ENCODE measurements around the gene MED26. TPM values are rescaled to one million over a fixed set of nuclear protein-coding genes. Genes with fewer than 3 reads are reported as not detected.
A peak's percentile ranks its signal among the peaks of the same experiment; 100 is the strongest.

Gene MED26
- total and polyA plus RNA-seq, 2 experiments from 2014 or later: 7.4 to 15.4 TPM

GRCh38 chr19:16586991-16587832 is 40.8 kb downstream of the MED26 start:
- Histone ChIP-seq H3K9me2 (ENCODE audit: insufficient read depth) (no peaks in the 10 kb centered on the region), H2AFZ (no peak overlapping the region), H3K27ac (ENCODE audit: low read depth) (peak overlapping the region; percentile 59; the same call in 1 of the 2 replicates), H3K4me2 (peak overlapping the region; percentile 72), H3K36me3 (ENCODE audit: insufficient read depth) (no peaks in the 10 kb centered on the region), H3K4me1 (ENCODE audit: insufficient read depth) (peaks cover 55% of the 10 kb centered on the region), H3K79me2 (replicated peaks; ENCODE audit: insufficient read depth) (peaks cover 99% of the 10 kb centered on the region), H3K4me3 (no peak overlapping the region), H3F3A (replicated peaks; ENCODE audit: low read depth) (peaks cover 10% of the 10 kb centered on the region; the same call in 1 of the 2 replicates), H4K20me1 (replicated peaks; ENCODE audit: insufficient read depth) (peaks cover 37% of the 10 kb centered on the region), H3K27me3 (ENCODE audit: insufficient read depth) (no peaks in the 10 kb centered on the region)
- peaks cover 3% of the 10 kb centered on the region for H3K27me3 Mint-ChIP-seq (ENCODE audit: insufficient read depth, low read depth, poor library complexity)
- DNase-seq (ENCODE audit: low spot score) (peak; percentile 32), ATAC-seq (peak; percentile 3; the same call in 2 of the 3 replicates)
- TF ChIP-seq POLR2AphosphoS5 (IDR thresholded peaks at IDR 0.05; ENCODE audit: low read depth) (no peak), CTCF (conservative IDR thresholded peaks at IDR 0.05; ENCODE audit: low read depth in 2 of 2) (no peak), JUNB (IDR thresholded peaks at IDR 0.05; ENCODE audit: unreplicated experiment) (no peak), EZH2 (IDR thresholded peaks at IDR 0.05; ENCODE audit: low read depth, unreplicated experiment) (no peak), NANOG (IDR thresholded peaks at IDR 0.05; ENCODE audit: borderline replicate concordance) (no peak), ZNF114 (CRISPR knock-in tag; IDR thresholded peaks at IDR 0.05) (no peak), ZNF331 (CRISPR knock-in tag; IDR thresholded peaks at IDR 0.05; ENCODE audit: low read depth) (no peak), STAT1 (IDR thresholded peaks at IDR 0.05; ENCODE audit: unreplicated experiment) (no peak), REST (IDR thresholded peaks at IDR 0.05; ENCODE audit: unreplicated experiment) (no peak), EZH2phosphoT487 (IDR thresholded peaks at IDR 0.05; ENCODE audit: unreplicated experiment) (no peak), CREB1 (CRISPR knock-in tag; IDR thresholded peaks at IDR 0.05; ENCODE audit: low read depth) (no peak)
- TF ChIP-seq, protein P1, sequence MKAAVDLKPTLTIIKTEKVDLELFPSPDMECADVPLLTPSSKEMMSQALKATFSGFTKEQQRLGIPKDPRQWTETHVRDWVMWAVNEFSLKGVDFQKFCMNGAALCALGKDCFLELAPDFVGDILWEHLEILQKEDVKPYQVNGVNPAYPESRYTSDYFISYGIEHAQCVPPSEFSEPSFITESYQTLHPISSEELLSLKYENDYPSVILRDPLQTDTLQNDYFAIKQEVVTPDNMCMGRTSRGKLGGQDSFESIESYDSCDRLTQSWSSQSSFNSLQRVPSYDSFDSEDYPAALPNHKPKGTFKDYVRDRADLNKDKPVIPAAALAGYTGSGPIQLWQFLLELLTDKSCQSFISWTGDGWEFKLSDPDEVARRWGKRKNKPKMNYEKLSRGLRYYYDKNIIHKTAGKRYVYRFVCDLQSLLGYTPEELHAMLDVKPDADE (IDR thresholded peaks at IDR 0.05): no peak
- TF ChIP-seq, protein P2, sequence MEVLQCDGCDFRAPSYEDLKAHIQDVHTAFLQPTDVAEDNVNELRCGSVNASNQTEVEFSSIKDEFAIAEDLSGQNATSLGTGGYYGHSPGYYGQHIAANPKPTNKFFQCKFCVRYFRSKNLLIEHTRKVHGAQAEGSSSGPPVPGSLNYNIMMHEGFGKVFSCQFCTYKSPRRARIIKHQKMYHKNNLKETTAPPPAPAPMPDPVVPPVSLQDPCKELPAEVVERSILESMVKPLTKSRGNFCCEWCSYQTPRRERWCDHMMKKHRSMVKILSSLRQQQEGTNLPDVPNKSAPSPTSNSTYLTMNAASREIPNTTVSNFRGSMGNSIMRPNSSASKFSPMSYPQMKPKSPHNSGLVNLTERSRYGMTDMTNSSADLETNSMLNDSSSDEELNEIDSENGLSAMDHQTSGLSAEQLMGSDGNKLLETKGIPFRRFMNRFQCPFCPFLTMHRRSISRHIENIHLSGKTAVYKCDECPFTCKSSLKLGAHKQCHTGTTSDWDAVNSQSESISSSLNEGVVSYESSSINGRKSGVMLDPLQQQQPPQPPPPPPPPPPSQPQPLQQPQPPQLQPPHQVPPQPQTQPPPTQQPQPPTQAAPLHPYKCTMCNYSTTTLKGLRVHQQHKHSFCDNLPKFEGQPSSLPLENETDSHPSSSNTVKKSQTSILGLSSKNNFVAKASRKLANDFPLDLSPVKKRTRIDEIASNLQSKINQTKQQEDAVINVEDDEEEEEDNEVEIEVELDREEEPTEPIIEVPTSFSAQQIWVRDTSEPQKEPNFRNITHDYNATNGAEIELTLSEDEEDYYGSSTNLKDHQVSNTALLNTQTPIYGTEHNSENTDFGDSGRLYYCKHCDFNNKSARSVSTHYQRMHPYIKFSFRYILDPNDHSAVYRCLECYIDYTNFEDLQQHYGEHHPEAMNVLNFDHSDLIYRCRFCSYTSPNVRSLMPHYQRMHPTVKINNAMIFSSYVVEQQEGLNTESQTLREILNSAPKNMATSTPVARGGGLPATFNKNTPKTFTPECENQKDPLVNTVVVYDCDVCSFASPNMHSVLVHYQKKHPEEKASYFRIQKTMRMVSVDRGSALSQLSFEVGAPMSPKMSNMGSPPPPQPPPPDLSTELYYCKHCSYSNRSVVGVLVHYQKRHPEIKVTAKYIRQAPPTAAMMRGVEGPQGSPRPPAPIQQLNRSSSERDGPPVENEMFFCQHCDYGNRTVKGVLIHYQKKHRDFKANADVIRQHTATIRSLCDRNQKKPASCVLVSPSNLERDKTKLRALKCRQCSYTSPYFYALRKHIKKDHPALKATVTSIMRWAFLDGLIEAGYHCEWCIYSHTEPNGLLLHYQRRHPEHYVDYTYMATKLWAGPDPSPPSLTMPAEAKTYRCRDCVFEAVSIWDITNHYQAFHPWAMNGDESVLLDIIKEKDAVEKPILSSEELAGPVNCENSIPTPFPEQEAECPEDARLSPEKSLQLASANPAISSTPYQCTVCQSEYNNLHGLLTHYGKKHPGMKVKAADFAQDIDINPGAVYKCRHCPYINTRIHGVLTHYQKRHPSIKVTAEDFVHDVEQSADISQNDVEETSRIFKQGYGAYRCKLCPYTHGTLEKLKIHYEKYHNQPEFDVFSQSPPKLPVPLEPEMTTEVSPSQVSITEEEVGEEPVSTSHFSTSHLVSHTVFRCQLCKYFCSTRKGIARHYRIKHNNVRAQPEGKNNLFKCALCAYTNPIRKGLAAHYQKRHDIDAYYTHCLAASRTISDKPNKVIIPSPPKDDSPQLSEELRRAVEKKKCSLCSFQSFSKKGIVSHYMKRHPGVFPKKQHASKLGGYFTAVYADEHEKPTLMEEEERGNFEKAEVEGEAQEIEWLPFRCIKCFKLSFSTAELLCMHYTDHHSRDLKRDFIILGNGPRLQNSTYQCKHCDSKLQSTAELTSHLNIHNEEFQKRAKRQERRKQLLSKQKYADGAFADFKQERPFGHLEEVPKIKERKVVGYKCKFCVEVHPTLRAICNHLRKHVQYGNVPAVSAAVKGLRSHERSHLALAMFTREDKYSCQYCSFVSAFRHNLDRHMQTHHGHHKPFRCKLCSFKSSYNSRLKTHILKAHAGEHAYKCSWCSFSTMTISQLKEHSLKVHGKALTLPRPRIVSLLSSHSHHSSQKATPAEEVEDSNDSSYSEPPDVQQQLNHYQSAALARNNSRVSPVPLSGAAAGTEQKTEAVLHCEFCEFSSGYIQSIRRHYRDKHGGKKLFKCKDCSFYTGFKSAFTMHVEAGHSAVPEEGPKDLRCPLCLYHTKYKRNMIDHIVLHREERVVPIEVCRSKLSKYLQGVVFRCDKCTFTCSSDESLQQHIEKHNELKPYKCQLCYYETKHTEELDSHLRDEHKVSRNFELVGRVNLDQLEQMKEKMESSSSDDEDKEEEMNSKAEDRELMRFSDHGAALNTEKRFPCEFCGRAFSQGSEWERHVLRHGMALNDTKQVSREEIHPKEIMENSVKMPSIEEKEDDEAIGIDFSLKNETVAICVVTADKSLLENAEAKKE (CRISPR knock-in tag; IDR thresholded peaks at IDR 0.05): no peak
- peak overlapping the region; percentile 85; the same call in 1 of the 2 replicates for H3K27ac Mint-ChIP-seq
- no peak overlapping the region for H3K4me3 Mint-ChIP-seq
- no peaks in the 10 kb centered on the region for H3K36me3 Mint-ChIP-seq (ENCODE audit: low read depth)
- peaks cover 82% of the 10 kb centered on the region for H3K4me1 Mint-ChIP-seq
- no peaks in the 10 kb centered on the region for H3K9me3 Mint-ChIP-seq
